Left colon (tissue), 2 donors: ENCODE data around the gene MSMB. TPM values are rescaled to one million over a fixed set of nuclear protein-coding genes. Genes with fewer than 3 reads are reported as not detected.
"Not testable (repeated sequence)": the region's sequence is repeated elsewhere in the genome, so short reads cannot be mapped to it uniquely, and the experiment has no call there.

Experiments
- ATAC-seq: fragments of 200-7000 bp; cut with Tn5 transposase; one replicate; pipeline ENCODE4 v1.9.1; 2020; ENCODE audit warnings: mild to moderate bottlenecking, moderate library complexity
- DNase-seq, 2 donors: peaks; one replicate each; pipeline ENCODE4 v3.0.0-alpha.2; 2020
- intact Hi-C, 2 donors: fragments of 100-400 bp; cut with DNase I in 1 of 2; cut with micrococcal nuclease in 1 of 2; formaldehyde crosslinking; loops; one replicate each; pipeline versions ENCODE4 v1.11.2 to v1.14.0; 2022; cut with DNase I, micrococcal nuclease
- total RNA-seq, 2 donors: library from RNA; stranded (reverse); fragmentation: NEBNext Ultra II Directional; extraction: Animal tissue kit (Norgen Biotek cat#: 25700); gene quantifications; one replicate each; pipeline ENCODE4 v1.2.1, GENCODE V29; 2021
- donor health status: DM: no; HTN: no; CAD: no.
- donor health status: DM: yes; HTN: yes; CAD: no.

The MSMB gene
- total RNA-seq, 2 donors from 2014 or later = not detected

GRCh38 chr10:46073564-46073963, 27.5 kb upstream of the MSMB start:
- DNase-seq (no peak), ATAC-seq (no peak)
- intact Hi-C loops = no loop called here

- DNase-seq = no peak
- no peak for ATAC-seq
- intact Hi-C loops = no loop called here
These were observed 24.7 kb upstream of the MSMB start for GRCh38 chr10:46070749-46071148.

GRCh38 chr10:46069771-46070463, 23.8 kb upstream of the MSMB start:
- no peak for DNase-seq
- intact Hi-C loops = no loop called here
- no peak for ATAC-seq

- intact Hi-C loops = no loop called here
- DNase-seq = no peak
- ATAC-seq = no peak
These were observed 22.8 kb upstream of the MSMB start for GRCh38 chr10:46068905-46069304.

GRCh38 chr10:46068117-46068516, 22.0 kb upstream of the MSMB start:
- DNase-seq (no peak), ATAC-seq (no peak)
- intact Hi-C loops = no loop called here

GRCh38 chr10:46064269-46064817, 18.3 kb upstream of the MSMB start:
- DNase-seq (no peak), ATAC-seq (no peak)
- intact Hi-C loops = no loop called here

GRCh38 chr10:46062723-46063428, 16.8 kb upstream of the MSMB start:
- intact Hi-C loops = no loop called here
- ATAC-seq (no peak), DNase-seq (no peak)

- intact Hi-C loops = no loop called here
- ATAC-seq (no peak), DNase-seq (no peak)
These were observed 14.6 kb upstream of the MSMB start for GRCh38 chr10:46060706-46061105.

- ATAC-seq, DNase-seq, intact Hi-C loops: not testable (repeated sequence)
These were observed 11.9 kb upstream of the MSMB start for GRCh38 chr10:46057927-46058326.

GRCh38 chr10:46057038-46057437, 11.0 kb upstream of the MSMB start:
- DNase-seq (no peak), ATAC-seq (no peak)
- intact Hi-C loops = no loop called here

GRCh38 chr10:46055771-46056170, 9.7 kb upstream of the MSMB start:
- no peak for DNase-seq
- no peak for ATAC-seq
- intact Hi-C loops = no loop called here

GRCh38 chr10:46053534-46054434, 7.7 kb upstream of the MSMB start:
- DNase-seq = no peak
- intact Hi-C loops = no loop called here
- ATAC-seq = no peak

GRCh38 chr10:46052791-46053375, 6.8 kb upstream of the MSMB start:
- intact Hi-C loops = no loop called here
- no peak for DNase-seq
- no peak for ATAC-seq

- no peak for ATAC-seq
- intact Hi-C loops = no loop called here
- DNase-seq = no peak
These were observed 6.2 kb upstream of the MSMB start for GRCh38 chr10:46052057-46052790.

GRCh38 chr10:46050941-46051623, 5.0 kb upstream of the MSMB start:
- intact Hi-C loops = no loop called here
- no peak for DNase-seq
- ATAC-seq = no peak

GRCh38 chr10:46049497-46049831, 3.4 kb upstream of the MSMB start:
- ATAC-seq, intact Hi-C loops, DNase-seq: not testable (repeated sequence)

- intact Hi-C loops = no loop called here
- no peak for ATAC-seq
- DNase-seq = no peak
These were observed 2.1 kb upstream of the MSMB start for GRCh38 chr10:46048152-46048551.

GRCh38 chr10:46042527-46042926, 3.5 kb downstream of the MSMB start:
- intact Hi-C loops = no loop called here
- ATAC-seq (no peak), DNase-seq (no peak)
